ENCODE data around the gene SORCS2.

Gene SORCS2

DNA sequence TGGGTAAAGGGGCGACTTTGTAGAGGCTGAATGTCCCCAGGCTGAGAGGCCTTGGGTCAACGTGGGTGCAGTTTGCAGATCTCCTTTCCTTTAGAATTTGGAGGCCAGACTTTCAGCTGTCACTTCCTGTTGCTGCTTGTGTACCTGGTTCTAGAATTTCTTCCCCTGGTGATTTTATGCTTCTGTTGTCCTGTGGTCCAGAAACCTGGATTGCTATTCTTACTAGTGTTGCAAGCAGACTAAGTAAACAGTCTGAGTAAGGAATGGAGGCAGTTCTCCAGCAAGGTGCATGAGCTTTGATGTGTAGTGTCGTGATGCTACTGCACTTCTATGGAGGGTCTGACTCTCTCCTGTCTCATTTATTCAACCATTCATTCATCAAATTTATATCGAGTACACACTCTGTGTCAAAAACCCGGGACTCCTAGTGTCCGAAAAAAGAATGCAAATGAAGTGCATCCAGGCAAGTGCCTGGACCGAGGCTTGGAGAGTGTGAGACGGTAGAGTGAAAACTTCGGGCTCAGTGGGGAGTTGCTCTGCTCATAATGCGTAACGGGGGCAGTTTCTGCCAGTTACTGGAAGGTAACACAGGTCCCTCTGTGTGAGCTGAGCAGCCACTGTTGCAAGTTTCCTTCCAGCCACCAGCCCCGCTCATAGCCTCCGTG is 83.3 kb downstream of the SORCS2 start:
- ChIA-PET CTCF (no interaction called here), POLR2A (interaction anchor here (1.2 kb wide), 1 partner anchor 54 kb away, joined by 3 read pairs; no protein-coding TSS in a partner anchor)
- no peak for DNase-seq (ENCODE audit: extremely low spot score)
- TF ChIP-seq LEF1 (IDR thresholded peaks at IDR 0.05; ENCODE audit: borderline replicate concordance), result no peak
- no peak for TF ChIP-seq BHLHE40 (IDR thresholded peaks at IDR 0.05; ENCODE audit: borderline replicate concordance)
- TF ChIP-seq FOXK2 (IDR thresholded peaks at IDR 0.05), result no peak
- no peak for TF ChIP-seq FOXM1 (IDR thresholded peaks at IDR 0.05; ENCODE audit: borderline replicate concordance)

DNA sequence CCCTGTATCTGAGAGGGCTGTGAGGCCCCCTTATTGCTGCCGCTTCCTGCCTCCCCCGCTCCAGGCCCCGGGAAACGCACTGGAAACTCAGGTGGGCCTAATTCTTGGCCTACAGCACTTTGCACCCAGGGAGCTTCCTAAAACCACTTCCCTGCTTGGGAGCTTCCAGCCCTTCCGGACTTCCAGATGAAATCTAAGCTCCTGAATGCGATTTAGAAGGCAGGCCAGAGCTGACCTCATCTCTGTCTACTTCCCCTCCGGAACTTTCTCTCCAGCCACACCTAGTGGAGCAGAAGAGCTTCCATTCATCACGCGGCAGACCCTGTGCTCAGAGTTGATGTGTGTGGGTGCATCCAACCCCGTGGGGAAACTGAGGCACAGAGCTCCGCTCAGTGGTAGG is 84.2 kb downstream of the SORCS2 start:
- POLR2A ChIA-PET, result interaction anchor here (1.2 to 1.3 kb wide), 2 partner anchors 8 to 55 kb away, joined by 3 read pairs; no protein-coding TSS in a partner anchor
- CTCF ChIA-PET, result interaction anchor here (0.8 kb wide), 1 partner anchor 34 kb away, joined by 5 read pairs; no protein-coding TSS in a partner anchor
- TF ChIP-seq BHLHE40 (IDR thresholded peaks at IDR 0.05; ENCODE audit: borderline replicate concordance) (no peak), SP1 (IDR thresholded peaks at IDR 0.05) (no peak), ZNF384 (IDR thresholded peaks at IDR 0.05) (no peak), SUZ12 (IDR thresholded peaks at IDR 0.05) (no peak), TARDBP (IDR thresholded peaks at IDR 0.05) (no peak), FOXM1 (IDR thresholded peaks at IDR 0.05; ENCODE audit: borderline replicate concordance) (no peak), HDGF (IDR thresholded peaks at IDR 0.05; ENCODE audit: borderline replicate concordance) (no peak), FOXA1 (IDR thresholded peaks at IDR 0.05) (no peak), ELF4 (IDR thresholded peaks at IDR 0.05) (no peak), NFRKB (IDR thresholded peaks at IDR 0.05) (no peak), FOXK2 (IDR thresholded peaks at IDR 0.05) (no peak), L3MBTL2 (conservative IDR thresholded peaks at IDR 0.05) (no peak)
- TF ChIP-seq, protein P1, sequence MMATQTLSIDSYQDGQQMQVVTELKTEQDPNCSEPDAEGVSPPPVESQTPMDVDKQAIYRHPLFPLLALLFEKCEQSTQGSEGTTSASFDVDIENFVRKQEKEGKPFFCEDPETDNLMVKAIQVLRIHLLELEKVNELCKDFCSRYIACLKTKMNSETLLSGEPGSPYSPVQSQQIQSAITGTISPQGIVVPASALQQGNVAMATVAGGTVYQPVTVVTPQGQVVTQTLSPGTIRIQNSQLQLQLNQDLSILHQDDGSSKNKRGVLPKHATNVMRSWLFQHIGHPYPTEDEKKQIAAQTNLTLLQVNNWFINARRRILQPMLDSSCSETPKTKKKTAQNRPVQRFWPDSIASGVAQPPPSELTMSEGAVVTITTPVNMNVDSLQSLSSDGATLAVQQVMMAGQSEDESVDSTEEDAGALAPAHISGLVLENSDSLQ (IDR thresholded peaks at IDR 0.05), result no peak
- no peak for DNase-seq (ENCODE audit: extremely low spot score)

DNA sequence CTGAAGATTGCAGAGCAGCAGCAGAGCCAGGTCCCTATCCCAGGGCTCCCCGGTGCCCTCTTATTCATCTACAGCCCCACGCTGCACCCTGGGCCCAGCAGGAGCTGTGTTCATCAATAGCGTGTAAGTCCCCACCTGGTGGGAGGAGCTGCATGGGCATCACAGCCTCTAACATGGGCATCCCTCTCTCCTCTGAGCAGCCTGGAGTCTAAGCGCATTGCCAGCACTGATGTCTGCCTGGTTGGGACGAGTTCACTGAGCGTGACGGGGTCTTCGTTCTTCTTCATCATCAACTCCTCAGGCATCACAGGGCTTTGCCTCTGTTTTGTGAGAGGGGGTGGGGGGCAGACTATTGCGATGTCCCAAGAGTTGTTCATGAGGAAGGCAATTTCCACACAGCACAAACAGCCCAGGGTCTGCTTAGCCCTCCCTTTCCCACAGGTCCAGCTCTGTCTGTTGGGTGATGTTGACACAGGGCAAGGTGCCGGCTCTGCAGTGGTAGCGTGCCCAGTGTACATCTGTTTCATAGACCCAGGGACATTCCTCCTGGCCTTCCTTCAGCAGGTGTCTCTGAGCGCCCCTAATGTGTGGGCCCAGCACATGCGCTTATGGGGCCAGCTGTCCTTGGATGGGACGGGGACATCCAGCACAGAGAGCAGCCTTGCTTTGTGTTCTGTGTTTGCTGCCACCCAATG is 85.9 kb downstream of the SORCS2 start:
- ChIA-PET POLR2A (interaction anchor here (1.3 kb wide), 1 partner anchor 10 kb away, joined by 3 read pairs; no protein-coding TSS in a partner anchor), CTCF (no interaction called here)
- no peak for TF ChIP-seq TARDBP (IDR thresholded peaks at IDR 0.05)
- no peak for TF ChIP-seq FOXM1 (IDR thresholded peaks at IDR 0.05; ENCODE audit: borderline replicate concordance)
- TF ChIP-seq LEF1 (IDR thresholded peaks at IDR 0.05; ENCODE audit: borderline replicate concordance), result no peak
- TF ChIP-seq, protein P1 (IDR thresholded peaks at IDR 0.05), result no peak
- TF ChIP-seq L3MBTL2 (conservative IDR thresholded peaks at IDR 0.05), result no peak
- no peak for TF ChIP-seq CTBP1 (IDR thresholded peaks at IDR 0.05; ENCODE audit: borderline replicate concordance)
- TF ChIP-seq FOXK2 (IDR thresholded peaks at IDR 0.05), result no peak
- TF ChIP-seq ARNT (IDR thresholded peaks at IDR 0.05), result no peak
- no peak for TF ChIP-seq NFRKB (IDR thresholded peaks at IDR 0.05)
- no peak for TF ChIP-seq BHLHE40 (IDR thresholded peaks at IDR 0.05; ENCODE audit: borderline replicate concordance)
- no peak for DNase-seq (ENCODE audit: extremely low spot score)

DNA sequence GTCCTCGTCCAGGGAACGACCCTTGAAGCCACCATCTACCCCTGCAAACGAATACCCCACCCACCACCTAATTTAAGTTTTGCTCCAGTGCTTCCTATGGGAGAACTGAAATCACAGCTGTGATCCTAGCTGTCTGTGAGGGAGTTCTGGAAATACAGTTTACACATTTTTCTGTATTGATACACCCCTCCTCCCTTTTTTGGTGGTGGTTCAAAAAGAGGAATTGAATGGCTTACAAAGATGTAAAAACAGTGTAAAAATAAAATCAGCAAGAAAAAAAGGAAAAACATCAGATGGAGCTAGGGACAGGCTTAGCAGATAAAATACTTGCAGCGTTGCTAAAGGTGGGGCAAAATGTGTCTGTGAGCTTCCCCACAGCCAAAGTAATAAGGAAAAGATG is 86.6 kb downstream of the SORCS2 start:
- no peak for DNase-seq (ENCODE audit: extremely low spot score)
- ChIA-PET CTCF (interaction anchor here (0.7 kb wide), 1 partner anchor 26 kb away, joined by 3 read pairs; no protein-coding TSS in a partner anchor), POLR2A (no interaction called here)
- TF ChIP-seq ARNT (IDR thresholded peaks at IDR 0.05), result no peak
- no peak for TF ChIP-seq SUZ12 (IDR thresholded peaks at IDR 0.05)
- TF ChIP-seq CTBP1 (IDR thresholded peaks at IDR 0.05; ENCODE audit: borderline replicate concordance), result no peak
- no peak for TF ChIP-seq BHLHE40 (IDR thresholded peaks at IDR 0.05; ENCODE audit: borderline replicate concordance)
- TF ChIP-seq ZNF384 (IDR thresholded peaks at IDR 0.05), result no peak
- TF ChIP-seq FOXK2 (IDR thresholded peaks at IDR 0.05), result no peak
- TF ChIP-seq TARDBP (IDR thresholded peaks at IDR 0.05), result no peak
- TF ChIP-seq L3MBTL2 (conservative IDR thresholded peaks at IDR 0.05), result no peak
- TF ChIP-seq NFRKB (IDR thresholded peaks at IDR 0.05), result no peak
- TF ChIP-seq HDGF (IDR thresholded peaks at IDR 0.05; ENCODE audit: borderline replicate concordance), result no peak
- no peak for TF ChIP-seq ELF4 (IDR thresholded peaks at IDR 0.05)
- TF ChIP-seq SP1 (IDR thresholded peaks at IDR 0.05), result no peak
- TF ChIP-seq, protein P1 (IDR thresholded peaks at IDR 0.05), result no peak
- no peak for TF ChIP-seq LEF1 (IDR thresholded peaks at IDR 0.05; ENCODE audit: borderline replicate concordance)
- TF ChIP-seq FOXM1 (IDR thresholded peaks at IDR 0.05; ENCODE audit: borderline replicate concordance), result no peak

DNA sequence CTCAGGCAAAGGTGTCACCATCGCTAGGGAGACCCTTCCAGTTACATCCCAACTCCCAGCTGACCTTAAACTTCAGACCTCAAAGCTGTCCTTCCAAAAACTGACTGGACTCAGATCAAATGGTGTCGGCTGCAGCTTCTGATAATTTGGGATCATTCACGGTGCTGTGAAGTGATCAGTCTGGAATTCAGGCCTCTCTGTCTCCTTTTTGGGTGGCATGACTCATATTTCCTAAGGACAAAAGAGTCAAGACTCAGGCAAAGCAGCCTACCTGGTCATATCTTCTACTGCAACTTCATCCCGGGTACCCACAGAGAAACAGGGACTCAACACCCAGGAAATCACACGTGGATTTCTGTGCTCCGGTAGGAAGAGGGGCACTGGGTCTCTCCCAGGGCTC is 87.6 kb downstream of the SORCS2 start:
- CTCF ChIA-PET, result no interaction called here
- POLR2A ChIA-PET, result no interaction called here
- no peak for DNase-seq (ENCODE audit: extremely low spot score)

DNA sequence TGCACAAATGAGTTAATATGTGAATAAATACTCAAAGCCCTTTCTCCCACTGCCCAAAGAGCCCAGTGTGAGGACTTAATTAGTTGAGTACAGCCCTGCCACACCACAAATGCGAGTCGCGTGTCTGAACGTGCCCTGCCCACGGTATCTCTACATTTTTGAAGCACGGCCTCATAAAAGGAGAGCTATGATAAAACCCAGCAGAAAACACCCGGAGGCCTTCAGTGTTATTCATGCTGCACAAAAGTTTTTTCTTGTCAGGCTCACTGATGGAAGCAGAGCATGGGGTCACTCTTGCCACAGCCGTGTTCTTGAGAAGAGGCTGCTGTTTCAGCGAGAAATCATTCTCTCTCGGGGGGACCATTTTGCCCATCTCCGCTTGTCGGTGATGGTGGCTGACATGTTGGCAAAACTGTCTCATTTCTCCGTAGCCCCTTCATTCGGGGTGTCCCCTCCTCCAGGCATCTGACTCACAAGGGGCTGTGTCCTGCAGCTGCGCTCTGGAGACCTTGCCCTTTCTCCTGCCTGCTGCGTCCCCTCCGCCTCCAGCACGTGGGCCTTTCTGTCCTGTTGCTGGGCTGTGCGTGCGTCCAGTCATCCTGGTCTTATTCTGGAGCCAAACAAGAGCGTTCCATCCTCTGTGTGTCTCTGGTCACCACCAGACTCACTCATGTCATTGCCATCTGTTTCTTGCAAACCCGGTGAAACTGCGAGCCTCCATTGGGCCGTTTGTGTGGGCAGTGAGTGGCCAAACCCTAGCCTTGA is 88.8 kb downstream of the SORCS2 start:
- DNase-seq (ENCODE audit: extremely low spot score), result no peak
- TF ChIP-seq ARNT (IDR thresholded peaks at IDR 0.05), result no peak
- TF ChIP-seq FOXK2 (IDR thresholded peaks at IDR 0.05), result no peak
- no peak for TF ChIP-seq LEF1 (IDR thresholded peaks at IDR 0.05; ENCODE audit: borderline replicate concordance)
- TF ChIP-seq SUZ12 (IDR thresholded peaks at IDR 0.05), result no peak
- TF ChIP-seq CTBP1 (IDR thresholded peaks at IDR 0.05; ENCODE audit: borderline replicate concordance), result no peak
- TF ChIP-seq BHLHE40 (IDR thresholded peaks at IDR 0.05; ENCODE audit: borderline replicate concordance), result no peak
- TF ChIP-seq FOXA1 (IDR thresholded peaks at IDR 0.05), result no peak
- TF ChIP-seq SP1 (IDR thresholded peaks at IDR 0.05), result no peak
- no peak for TF ChIP-seq FOXM1 (IDR thresholded peaks at IDR 0.05; ENCODE audit: borderline replicate concordance)
- TF ChIP-seq ZNF384 (IDR thresholded peaks at IDR 0.05), result no peak
- ChIA-PET POLR2A (no interaction called here), CTCF (no interaction called here)

More for the DNA sequence above, 87.6 kb downstream of the SORCS2 start:
- no peak for TF ChIP-seq ARNT (IDR thresholded peaks at IDR 0.05)
